Measurements from ENCODE around the gene B4GAT1.
"Not testable (repeated sequence)": the region's sequence is repeated elsewhere in the genome, so short reads cannot be mapped to it uniquely, and the experiment has no call there.

Gene B4GAT1

DNA sequence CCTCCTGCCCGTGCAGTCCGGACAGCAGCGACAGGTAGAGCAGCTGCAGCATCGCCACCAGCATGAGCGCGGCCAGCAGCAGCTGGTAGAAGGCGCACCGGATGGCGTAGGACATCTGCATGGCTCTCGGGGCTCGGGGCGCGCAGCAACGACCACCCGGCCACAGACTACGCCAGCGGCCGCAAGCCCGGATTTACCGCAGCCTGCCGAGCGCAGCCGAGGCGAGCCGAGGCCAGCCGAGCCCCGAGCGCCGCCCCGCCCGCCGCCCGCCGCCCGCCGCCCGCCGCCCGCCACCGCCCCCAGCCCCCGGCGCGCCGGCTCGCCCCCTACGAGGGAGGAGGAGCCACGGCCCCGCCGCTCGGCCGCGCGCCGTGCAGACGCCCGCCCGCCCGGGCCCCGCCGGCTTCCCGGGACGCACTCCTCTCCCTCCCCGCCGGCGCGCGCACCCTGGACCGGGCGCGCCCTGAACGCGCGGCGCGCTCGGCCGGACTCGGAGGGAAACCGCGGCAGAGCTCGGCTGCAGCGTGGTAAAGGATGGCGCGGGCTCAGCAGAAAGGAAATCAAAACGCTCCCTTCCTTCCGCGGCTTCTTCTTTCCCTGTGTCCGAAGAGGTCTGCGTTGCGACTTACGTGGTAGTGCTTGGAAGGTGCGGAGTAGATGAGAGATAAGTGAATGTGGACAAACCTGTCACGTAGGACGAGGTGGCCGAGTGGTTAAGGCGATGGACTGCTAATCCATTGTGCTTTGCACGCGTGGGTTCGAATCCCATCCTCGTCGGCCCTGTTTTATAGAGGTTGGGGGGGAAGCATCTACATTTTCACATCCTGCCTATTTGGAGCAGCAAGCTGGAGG, at the start of gene B4GAT1:
TSS of gene B4GAT1 (minus strand) at position 205 of the 852 bp plus-strand sequence. CDS start at position 121, 84 bp downstream.
- DNase-seq, result peak; percentile 45 to 75 (median 59)

DNA sequence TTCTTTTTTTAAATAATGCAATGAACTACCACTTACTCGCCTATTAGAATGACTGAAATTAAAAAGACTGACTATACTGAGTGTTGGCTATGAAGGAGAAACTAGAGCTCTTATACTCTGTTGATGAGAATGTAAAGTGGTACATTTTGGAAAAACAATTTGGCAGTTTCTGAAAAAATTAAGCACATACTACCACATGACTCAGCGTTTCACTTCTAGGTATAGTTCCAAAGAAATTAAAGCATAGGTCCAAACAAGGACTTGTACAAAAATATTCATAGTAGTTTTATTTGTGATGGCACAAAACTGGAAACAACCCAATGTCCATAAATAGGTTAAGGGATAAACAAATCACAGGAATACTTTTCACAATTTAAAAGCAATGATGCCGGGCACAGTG, 46.5 kb upstream of the B4GAT1 start:
- DNase-seq, result no peak

DNA sequence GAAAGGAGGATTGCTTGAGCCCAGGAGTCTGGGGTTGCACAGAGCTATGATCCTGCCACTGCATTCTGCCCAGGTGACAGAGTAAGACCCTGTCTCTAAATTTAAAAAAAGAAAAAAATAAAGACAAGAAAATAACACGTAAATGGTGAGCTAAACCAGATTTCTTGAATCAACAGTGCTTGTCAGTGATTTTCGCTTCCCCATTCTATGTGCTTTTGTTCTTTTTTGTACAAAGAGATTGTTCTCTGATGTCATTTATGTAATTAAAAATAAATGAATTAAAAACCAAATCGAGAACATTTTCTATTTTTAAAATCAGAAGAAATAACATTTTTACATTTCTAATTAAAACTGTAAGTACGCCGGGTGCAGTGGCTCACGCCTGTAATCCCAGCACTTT, 43.9 kb upstream of the B4GAT1 start:
- DNase-seq, result no peak

DNA sequence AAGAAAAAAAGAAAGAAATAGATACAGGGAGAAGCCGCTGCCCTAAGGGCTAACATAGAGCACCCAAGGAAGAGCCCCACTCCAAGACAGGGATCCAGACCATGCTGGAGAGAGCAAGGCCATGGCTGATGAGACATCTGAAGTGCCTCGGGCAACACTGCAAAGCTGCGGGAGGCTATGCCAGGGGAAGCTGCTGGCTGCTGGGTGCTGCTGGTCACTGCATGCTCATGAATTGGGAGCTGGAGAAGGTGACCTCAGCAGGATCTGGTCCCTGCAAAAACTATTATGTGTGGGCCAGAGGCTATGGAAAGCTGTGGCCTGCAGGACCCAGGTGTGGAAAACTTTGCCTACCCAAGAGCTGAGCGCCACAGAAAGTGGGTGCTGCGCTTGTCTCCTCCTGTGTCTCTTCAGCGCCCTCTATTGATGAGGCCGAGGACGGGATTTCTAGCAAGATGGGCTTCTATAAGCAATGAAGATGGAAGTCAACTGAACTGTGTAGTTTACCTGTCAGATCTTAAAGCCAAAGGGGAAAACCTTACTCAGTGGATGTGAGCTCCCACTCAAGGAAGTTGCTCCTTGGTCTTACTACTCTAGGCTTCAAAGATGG, 41.5 kb upstream of the B4GAT1 start:
- DNase-seq, result peak; percentile 16 to 46 (median 36)

DNA sequence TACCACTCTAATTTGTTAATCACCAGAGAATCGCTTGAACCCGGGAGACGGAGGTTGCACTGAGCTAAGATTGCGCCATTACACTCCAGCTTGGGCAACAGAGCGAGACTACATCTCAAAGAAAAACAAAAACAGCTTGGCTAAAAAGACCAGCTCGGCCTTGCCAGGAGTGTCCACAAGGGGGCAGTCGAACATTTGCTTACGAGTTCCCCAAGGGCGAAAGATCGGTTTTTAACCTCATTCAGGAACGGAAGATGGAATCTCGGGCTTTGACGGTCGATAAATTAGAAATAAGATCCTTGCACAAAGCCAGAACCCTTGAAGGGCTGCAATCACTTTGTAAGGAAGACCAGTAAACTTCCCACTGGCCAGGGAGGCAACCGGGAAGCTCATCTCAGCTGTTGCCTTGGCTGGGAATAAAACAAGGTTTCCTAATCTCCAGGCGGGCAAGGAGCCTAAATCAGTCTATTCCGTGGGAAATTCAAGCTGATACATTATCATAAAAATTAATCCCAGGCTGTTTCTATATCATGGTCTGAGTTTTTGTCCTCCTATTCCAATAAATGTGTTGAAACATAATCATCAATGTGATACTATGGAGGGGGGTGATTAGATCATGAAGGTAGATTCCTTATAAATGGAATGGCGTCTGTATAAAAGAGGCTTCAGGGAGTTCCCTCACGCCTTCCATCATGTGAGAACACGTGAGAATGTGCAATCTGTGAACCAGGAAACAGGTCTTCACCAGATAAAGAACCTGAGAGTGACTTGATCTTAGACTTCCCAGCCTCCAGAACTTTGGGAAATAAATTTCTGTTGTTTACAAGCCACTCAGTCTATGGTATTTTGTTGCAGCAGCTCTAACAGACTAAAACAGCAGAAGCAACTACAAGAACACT, 39.0 kb upstream of the B4GAT1 start:
- DNase-seq, result peak; percentile 60 to 77 (median 69)

DNA sequence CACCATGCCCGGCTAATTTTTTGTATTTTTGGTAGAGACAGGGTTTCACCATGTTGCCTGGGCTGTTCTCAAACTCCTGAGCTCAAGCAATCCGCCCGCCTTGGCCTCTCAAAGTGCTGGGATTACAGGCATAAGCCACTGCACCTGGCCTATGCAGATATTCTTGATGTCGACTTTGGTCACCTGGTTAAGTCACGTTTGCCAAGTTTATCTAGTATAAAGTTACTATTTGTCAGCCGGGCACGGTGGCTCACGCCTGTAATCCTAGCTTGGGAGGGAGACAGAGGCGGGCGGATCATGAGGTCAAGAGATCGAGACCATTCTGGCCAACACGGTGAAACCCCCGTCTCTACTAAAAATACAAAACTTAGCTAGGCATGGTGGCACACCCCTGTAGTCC, 36.9 kb upstream of the B4GAT1 start:
- not testable (repeated sequence) for DNase-seq

DNA sequence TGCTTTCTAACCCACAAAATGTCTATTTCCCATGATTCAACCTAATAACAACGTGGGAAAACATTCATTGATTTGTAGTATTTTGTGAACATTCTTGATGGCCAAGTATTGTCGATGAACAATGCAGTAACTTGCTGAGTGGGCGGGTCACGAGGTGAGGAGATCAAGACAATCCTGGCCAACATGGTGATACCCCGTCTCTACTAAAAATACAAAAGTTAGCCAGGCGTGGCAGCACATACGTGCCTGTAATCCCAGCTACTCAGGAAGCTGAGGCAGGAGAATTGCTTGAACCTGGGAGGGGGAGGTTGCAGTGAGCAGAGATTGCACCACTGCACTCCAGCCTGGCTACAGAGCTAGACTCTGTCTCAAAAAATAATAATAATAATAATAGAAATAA, 32.8 kb upstream of the B4GAT1 start:
- not testable (repeated sequence) for DNase-seq

DNA sequence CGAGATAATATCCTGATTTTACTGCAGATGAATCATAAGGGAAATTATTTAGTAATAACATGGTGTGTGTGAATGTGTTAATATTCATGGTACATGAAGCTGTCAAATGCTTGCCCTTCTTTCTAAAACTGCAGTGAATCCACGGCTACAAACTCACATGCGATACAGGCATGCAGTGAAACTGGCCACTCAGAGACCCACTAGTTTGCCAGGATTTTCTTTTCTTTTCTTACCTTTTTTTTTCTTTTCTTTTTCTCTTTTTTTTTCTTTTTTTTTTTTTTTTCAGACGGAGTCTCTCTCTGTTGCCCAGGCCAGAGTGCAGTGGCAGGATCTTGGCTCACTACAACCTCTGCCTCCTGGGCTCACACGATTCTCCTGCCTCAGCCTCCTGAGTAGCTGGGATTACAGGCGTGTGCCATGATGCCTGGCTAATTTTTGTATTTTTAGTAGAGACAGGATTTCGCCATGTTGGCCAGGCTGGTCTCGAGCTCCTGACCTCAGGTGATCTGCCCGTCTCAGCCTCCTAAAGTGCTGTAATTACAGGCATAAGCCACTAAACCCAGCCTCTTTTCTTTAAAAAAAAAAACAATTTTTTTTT, 26.4 kb upstream of the B4GAT1 start:
- DNase-seq, result not testable (repeated sequence)

DNA sequence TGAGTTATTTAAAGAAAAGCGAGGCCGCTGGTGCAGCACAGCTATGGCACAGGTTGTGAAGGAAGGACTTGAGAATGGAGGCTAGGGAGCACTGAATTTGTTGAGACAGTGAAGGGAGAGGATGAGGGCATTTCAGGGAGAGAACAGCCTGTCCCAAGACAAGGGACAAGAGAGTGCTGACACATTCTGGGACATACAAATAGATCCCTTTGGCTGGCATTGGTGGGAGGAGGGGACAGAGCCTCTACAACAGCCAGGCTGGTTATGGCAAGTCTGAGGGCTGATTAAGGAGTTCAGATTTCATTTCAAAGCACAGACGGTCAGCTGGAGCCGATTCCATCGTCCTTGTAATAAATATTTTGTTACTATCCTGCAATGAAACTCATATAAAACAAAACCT, 25.8 kb upstream of the B4GAT1 start:
- DNase-seq, result no peak

DNA sequence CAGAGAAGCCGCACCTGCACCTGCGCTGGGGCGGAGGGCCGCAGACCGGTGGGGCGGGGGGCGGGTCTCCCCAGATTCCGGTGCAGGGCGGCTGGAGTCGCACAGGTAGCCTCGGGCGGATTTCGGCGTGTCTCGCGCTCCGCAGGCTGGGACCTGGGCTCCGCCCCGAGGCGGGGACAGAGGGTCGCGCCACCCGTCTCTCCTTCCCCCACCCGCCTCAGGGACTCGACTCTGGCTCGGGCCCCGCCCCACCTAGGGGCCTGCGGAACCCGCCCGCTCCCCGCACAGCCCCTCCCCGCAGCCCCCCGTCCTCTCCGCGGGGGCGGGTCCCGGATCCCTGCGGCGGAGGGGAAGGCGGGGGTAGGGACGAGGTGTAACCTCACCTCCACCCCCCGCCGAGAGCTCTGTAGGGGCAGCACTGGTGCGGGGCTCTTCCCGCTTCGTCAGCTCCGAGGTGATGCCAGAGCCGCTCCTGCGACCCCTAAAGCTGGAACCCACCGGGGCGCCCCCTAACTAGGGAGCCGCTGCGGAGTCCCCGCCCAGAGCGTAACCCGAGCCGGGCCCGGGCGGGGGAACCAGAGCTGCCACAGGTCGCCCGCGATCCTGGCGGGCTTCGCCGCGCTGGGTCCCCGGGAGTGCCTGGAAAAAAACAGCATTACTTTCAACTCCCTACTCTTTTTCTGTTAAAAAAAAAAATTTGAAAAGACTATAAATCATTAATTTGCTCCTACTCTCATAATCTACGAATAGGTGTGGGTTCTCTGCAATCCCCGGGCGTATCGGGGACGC, 24.4 kb upstream of the B4GAT1 start, which contains the start of gene SLC29A2:
TSS of gene SLC29A2 (minus strand) at position 134 of the 789 bp plus-strand sequence. CDS start 169 bp downstream, outside the sequence.
- DNase-seq, result peak; percentile 47 to 59 (median 56)

DNA sequence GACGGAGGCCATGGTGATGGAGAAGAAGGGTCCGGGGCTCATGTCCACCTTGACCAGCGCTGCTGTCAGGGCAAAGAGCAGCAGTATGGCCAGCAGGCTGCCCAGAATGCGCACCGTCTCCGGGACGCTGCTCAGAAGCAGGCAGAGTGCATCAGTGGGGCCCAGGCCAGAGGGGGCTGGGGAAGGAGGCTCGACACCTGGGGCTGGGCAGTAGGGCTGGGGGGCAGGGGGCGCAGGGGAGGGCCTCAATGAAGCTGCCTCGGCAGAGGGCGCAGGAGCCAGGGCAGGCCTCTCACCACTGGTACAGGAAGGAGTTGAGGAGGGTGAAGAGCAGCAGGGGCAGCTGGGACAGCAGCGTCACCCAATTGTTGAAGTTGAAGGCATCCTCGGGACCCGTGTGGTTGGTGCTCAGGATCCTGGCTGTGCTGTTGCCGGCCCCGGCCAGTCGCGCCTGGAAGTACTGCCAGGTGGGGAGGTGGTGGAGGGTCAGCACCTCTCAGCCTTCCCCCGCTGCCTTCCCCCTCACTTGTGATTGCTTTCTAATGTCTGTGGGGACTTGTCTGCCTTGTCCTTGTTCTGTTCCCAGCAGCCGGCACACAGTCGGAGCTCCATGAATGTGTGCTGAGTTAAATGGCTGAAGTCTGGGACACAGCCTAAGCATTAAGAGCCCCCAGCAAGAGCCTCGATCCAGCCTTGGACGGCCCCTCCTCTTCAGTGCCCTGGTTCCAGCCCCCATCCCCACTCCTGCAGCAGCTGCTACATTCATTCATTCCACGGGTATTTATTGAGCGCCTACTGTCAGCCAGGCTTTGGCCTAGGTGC, 21.9 kb upstream of the B4GAT1 start:
- no peak for DNase-seq

DNA sequence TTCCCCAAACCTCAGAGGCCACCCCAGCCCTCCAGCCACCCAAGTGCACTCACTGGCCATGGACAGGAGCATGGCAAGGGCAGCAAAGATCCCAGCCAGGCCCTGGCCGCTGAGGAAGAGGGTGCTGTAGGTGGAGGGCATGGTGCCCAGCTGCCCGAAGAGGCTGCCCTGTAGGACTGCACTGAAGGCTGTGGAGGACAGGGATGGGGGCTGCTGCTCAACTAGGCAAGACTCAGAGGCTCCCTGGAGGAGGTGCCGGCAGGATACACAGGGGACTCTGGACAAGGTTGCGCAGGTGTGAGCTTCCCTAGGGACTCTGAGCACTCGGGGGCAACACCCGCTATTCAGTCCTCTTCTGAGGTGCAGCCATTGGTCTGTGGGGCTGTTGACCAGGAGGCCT, 21.1 kb upstream of the B4GAT1 start:
- DNase-seq, result no peak

DNA sequence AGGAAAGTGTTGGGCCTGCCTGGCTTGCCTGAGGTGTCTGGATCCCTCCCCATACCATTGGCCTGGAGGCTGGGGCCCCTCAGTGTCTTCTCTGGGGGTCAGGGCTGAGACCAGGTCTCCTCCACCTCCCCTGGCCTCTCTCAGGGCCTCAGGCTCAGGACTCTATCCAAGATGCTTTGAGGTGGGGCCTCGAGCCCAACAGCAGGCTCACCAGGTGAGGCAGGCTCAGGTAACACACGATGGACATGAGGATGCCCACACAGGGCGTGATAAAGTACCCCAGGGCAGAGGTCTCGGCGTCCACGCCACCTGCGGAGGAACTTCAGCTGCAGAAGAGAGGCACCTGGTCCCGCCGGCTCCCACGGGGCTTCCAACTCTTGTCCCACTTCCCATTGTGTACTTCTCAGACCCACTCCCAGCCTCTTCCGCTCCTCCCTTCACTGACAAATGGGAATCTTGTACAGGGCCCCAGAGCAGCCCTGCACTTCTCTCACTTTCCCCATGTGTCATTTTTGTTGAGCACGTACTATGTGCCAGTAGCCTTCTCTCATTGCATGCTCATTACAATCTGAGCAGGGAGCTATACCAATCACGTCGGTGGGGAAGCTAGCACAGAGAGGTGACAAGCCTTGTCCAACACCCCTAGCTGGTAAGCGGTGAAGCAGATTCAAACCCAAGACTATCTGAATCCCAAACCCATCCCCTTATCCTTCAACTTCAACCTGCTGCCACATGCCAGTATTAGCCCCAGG, 20.3 kb upstream of the B4GAT1 start:
- DNase-seq, result no peak

DNA sequence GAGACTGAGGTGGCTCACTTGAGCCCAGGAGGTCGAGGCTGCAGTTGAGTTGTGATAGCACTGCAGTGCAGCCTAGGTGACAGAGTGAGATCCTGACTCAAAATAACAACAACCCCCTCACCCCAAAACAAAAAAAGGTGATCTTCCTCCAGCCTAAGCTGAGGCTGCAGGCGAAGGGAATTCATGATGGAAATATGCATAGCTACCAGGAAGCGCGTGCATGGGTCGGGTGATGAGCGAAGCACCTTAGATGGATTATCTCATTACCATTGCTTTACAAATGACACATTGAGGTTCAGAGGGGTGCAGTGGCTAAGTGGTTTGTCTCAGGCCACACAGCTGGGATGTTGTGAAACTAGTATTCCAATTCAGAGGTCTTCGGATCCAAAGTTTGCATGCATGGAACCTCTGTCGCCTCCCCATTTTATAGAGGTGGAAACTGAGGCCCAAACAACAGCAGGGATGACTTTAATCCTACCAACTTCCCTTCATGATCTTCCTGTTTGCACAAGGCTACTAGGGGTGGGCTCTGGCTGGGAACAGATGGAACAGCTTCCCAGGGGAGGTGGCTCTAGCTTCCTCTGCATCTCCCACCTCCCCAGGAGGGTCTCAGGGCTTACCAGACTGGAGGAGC, 19.5 kb upstream of the B4GAT1 start:
- no peak for DNase-seq

DNA sequence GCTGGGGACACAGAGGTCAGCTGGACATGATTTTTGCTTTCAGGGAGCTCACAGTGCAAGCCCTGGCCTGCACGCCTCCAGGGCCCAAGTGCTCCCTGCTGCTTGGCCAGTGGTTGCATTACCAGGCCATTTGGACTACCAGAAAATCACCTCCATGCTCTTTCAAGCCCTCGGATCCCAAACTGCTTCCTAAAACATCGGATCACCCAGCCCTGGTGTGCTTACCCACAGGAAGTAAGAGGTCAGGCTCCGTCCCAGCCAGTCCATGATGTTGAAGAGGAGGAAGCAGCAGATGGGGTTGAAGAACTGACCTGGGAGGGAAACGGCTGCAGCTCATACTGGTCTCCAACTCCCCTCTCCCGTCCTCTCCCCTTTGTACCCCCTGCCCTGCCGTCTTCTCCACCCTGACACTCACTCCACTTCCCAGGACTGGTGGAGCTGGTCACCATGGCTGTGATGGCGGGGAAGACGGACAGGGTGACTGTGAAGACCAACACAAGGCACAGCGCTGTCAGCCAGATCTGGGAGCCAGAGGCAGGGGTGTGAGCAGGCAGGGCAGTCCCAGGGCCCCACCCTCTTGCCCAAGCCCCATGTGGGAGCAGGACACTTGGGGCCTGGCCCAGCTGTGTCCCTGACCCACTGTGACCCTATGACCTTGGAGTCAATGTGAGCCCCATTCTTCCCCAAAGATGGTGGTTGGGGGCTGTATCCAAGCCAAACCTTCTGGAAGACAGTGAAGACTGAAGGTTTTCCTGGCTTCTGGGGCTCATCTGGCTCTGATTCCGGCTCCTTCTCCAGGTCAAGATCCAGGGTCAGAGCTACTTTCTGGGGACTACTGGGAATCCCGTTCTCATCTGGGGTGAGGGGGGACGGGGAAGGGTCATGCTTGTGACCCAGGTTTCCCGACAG, 18.5 kb upstream of the B4GAT1 start:
- no peak for DNase-seq

DNA sequence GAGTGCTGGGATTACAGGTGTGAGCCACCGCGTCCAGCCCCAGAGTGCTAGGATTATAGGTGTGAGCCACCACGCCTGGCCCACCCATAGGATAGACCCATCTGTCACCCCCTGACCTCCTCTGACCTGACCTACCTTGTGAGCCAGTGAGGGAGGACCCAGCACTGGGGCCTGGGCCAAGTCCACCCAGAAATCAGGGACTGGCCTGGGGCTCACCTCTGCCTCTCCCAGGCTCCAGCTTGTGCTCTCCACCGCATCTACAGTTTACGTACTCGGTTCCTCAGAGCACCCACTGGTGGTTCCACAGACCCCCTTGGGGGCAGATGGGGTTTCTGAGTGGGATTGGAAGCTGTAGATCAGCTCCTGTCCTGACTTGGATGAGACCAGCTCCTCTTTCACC, 17.7 kb upstream of the B4GAT1 start:
- DNase-seq, result no peak

DNA sequence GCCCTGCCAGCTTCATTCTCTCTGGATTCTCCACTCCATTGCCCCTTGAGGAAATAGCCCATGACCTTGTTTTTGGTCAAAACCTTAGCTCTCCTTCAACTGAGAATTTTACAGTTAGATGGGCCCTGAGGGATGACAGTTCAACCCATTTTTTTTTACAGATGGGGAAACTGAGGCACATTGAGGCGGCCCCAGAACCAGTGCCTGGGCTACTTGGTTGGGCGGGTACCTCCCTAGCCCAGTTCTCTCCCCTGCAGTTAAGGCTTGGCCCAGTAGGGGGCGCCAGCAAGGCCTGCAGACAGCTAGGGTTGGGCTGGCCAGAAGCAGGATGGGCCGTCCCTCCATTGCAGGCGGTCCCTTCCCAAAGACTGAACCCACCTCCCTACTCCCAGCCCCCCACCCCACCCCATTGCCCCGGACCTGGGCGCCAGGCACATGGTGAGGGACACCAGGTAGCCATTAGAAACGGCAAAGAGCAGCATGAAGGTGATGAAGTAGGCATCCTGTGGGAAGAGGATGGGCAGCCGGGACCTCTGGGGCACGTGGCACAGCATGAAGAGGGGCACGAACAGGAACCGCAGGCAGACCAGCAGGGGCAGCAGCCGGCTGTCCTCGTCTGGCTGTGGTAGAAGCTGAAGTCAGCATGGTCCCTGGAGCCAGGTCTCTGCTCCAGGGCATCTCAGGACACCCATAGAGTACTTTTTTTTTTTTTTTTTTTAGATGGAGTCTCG, 16.5 kb upstream of the B4GAT1 start:
- DNase-seq, result peak; percentile 22 to 61 (median 44)

DNA sequence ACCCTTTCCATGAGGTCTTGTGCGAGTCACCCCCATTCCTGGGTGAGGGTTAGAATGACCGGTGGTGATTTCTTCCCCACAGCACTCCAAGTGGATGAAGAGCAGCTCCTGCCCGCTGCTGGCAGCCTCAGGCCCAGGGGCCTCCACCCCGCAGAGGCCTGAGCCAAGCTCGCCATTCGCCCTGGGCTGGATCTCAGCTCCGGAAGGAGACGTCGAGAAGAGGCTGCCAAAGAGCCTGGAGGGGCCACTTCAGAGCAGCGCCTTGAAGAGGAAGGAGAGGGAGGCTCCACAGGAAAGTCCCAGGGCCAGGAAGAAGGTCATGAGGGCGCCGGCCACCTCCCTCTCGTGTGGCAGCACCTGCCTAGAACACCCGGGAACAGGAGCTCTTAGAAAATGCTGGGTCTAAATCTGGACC, 15.8 kb upstream of the B4GAT1 start:
- no peak for DNase-seq

All from activated CD4-positive, CD25-positive, alpha-beta regulatory T cell (primary cell).